ENCODE results near the gene STAB2. TPM values are rescaled to one million over a fixed set of nuclear protein-coding genes. Genes with fewer than 3 reads are reported as not detected.

STAB2 gene
- total RNA-seq, 1 experiment from 2014 or later = not detected

DNA sequence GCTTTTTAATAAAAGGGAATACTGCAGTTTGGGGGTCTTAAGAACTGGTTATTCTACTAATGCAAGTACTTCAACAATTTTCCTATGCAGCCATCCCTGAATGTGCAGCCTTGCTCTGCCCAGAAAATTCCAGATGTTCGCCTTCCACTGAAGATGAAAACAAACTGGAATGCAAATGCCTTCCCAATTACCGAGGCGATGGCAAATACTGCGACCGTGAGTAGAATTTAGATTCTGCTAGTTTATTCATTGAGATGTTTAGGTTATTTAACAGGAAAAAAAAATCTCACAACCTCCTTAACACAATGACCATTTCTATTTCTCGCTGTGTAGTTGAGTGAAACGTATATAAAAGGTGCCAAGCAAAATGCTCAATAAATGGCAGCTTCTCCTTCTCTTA, 49.9 kb downstream of the STAB2 start:
- Histone ChIP-seq H3K79me2 (ENCODE audit: insufficient read depth, low read length) (no peaks in the 10 kb centered on the region), H3K9ac (ENCODE audit: low read length) (no peak overlapping the region), H4K20me1 (ENCODE audit: insufficient read depth) (no peaks in the 10 kb centered on the region), H3K4me3 (replicated peaks in 1 of 2; ENCODE audit: low read depth in 1 of 2, low read length in 2 of 2) (no peak overlapping the region), H3K27me3 (ENCODE audit: insufficient read depth, low read length) (no peaks in the 10 kb centered on the region), H3K9me2 (ENCODE audit: insufficient read depth) (no peaks in the 10 kb centered on the region), H3K27ac (ENCODE audit: low read depth, low read length) (no peak overlapping the region), H3K4me2 (ENCODE audit: low read length) (no peak overlapping the region), H3K4me1 (ENCODE audit: control insufficient read depth in 1 of 2, insufficient read depth in 2 of 2, low read length in 2 of 2) (peaks cover 0 to 4% of the 10 kb centered on the region in 2 experiments; a peak in 1 of 4 replicates), H2AFZ (ENCODE audit: low read depth, low read length, poor library complexity, severe bottlenecking) (no peak overlapping the region), H3K9me3 (ENCODE audit: control insufficient read depth in 1 of 2, insufficient read depth in 1 of 2, low read depth in 1 of 2, low read length in 2 of 2) (no peaks in the 10 kb centered on the region), H3K36me3 (ENCODE audit: control insufficient read depth in 1 of 2, insufficient read depth in 2 of 2, low read length in 2 of 2) (no peaks in the 10 kb centered on the region)
- ChIA-PET POLR2A (no interaction called here), CTCF (no interaction called here), RAD21 (ENCODE audit: low non-redundant PET in 1 of 2, low total read pairs in 2 of 2, uncharacterized antibody in 2 of 2, unreplicated experiment in 2 of 2) (no interaction called here)
- ATAC-seq = no peak
- intact Hi-C loops (cut with micrococcal nuclease) = loop anchor here (5.0 kb wide), 1 partner anchor 60 kb away; no protein-coding TSS in a partner anchor
- no peak for DNase-seq (ENCODE audit: low read depth, low spot score)
- TF ChIP-seq SP1 (IDR thresholded peaks at IDR 0.05; ENCODE audit: low read depth) (no peak), FOSL1 (IDR thresholded peaks at IDR 0.05; ENCODE audit: low read depth) (no peak), SIN3A (IDR thresholded peaks at IDR 0.05; ENCODE audit: low read depth) (no peak), SRF (IDR thresholded peaks at IDR 0.05; ENCODE audit: low read depth) (no peak), CBX3 (IDR thresholded peaks at IDR 0.05; ENCODE audit: low read depth) (no peak), JUND (IDR thresholded peaks at IDR 0.05) (no peak), EGR1 (IDR thresholded peaks at IDR 0.05; ENCODE audit: low read depth) (no peak), ZFX (IDR thresholded peaks at IDR 0.05) (no peak)
- no TSS peak for BruUV-seq (replicated peaks)

DNA sequence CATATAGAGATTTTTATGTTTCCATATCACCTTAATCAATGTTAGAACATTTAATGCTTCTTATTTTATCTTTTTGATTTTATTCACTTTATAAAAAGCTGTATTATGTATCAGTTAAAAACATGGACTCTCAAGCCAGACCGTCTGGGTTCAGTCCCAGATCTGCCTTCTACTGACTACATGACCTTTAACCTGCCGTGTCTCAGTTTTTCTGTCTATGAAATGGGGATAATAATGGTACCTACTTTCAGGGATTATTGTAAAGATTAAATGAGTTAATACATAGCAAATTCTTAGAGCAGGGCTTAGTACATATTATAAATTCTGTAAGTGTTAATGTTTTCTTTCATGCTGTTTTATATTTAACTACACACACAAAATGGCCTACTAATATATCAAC, 50.4 kb downstream of the STAB2 start:
- POLR2A ChIA-PET = no interaction called here

More for the DNA sequence above, 50.4 kb downstream of the STAB2 start:
- Histone ChIP-seq H3K4me1 (ENCODE audit: control insufficient read depth in 1 of 2, insufficient read depth in 2 of 2, low read length in 2 of 2) (peaks cover 0 to 4% of the 10 kb centered on the region in 2 experiments; a peak in 1 of 4 replicates), H3K4me2 (ENCODE audit: low read length) (no peak overlapping the region), H3K27me3 (ENCODE audit: insufficient read depth, low read length) (no peaks in the 10 kb centered on the region), H3K79me2 (ENCODE audit: insufficient read depth, low read length) (no peaks in the 10 kb centered on the region), H3K9me2 (ENCODE audit: insufficient read depth) (no peaks in the 10 kb centered on the region), H4K20me1 (ENCODE audit: insufficient read depth) (no peaks in the 10 kb centered on the region), H2AFZ (ENCODE audit: low read depth, low read length, poor library complexity, severe bottlenecking) (no peak overlapping the region), H3K4me3 (replicated peaks in 1 of 2; ENCODE audit: low read depth in 1 of 2, low read length in 2 of 2) (no peak overlapping the region), H3K36me3 (ENCODE audit: control insufficient read depth in 1 of 2, insufficient read depth in 2 of 2, low read length in 2 of 2) (no peaks in the 10 kb centered on the region), H3K27ac (ENCODE audit: low read depth, low read length) (no peak overlapping the region), H3K9ac (ENCODE audit: low read length) (no peak overlapping the region), H3K9me3 (ENCODE audit: control insufficient read depth in 1 of 2, insufficient read depth in 1 of 2, low read depth in 1 of 2, low read length in 2 of 2) (no peaks in the 10 kb centered on the region)
- TF ChIP-seq, protein P1, sequence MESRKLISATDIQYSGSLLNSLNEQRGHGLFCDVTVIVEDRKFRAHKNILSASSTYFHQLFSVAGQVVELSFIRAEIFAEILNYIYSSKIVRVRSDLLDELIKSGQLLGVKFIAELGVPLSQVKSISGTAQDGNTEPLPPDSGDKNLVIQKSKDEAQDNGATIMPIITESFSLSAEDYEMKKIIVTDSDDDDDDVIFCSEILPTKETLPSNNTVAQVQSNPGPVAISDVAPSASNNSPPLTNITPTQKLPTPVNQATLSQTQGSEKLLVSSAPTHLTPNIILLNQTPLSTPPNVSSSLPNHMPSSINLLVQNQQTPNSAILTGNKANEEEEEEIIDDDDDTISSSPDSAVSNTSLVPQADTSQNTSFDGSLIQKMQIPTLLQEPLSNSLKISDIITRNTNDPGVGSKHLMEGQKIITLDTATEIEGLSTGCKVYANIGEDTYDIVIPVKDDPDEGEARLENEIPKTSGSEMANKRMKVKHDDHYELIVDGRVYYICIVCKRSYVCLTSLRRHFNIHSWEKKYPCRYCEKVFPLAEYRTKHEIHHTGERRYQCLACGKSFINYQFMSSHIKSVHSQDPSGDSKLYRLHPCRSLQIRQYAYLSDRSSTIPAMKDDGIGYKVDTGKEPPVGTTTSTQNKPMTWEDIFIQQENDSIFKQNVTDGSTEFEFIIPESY (IDR thresholded peaks at IDR 0.05; ENCODE audit: extremely low read depth, insufficient replicate concordance, low read length) = no peak
- ATAC-seq (no peak), DNase-seq (ENCODE audit: low read depth, low spot score) (no peak)
- no TSS peak for BruUV-seq (replicated peaks)
- ChIA-PET CTCF (no interaction called here), RAD21 (ENCODE audit: low non-redundant PET in 1 of 2, low total read pairs in 2 of 2, uncharacterized antibody in 2 of 2, unreplicated experiment in 2 of 2) (no interaction called here)
- intact Hi-C loops (cut with micrococcal nuclease) = loop anchor here (5.0 kb wide), 1 partner anchor 60 kb away; no protein-coding TSS in a partner anchor
